ENCODE data around the gene MAP2.

DNA sequence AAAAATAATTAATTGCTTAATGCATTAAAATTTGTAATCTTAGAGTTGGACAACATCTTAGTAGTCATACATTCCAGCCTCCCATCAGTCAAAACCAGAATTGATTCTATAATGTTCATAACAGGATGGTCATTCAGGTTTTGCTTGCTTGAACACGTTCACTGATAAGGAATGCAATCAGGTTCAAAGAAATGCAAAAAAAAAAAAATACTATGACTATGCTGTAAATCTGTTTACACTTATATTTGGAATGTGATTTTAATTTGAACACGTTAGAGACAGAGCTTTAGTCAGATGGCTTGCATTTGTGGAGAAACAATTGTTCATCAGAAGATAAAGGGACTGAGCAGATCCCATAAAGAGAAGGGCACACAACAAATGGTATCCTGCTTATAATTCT is 216.5 kb downstream of the MAP2 start:
- TF ChIP-seq TCF12 (IDR thresholded peaks at IDR 0.05) (no peak), TCF12 (CRISPR knock-in tag; IDR thresholded peaks at IDR 0.05) (no peak), CTCF (CRISPR knock-in tag; IDR thresholded peaks at IDR 0.05) (no peak), CEBPB (IDR thresholded peaks at IDR 0.05; ENCODE audit: borderline replicate concordance, low read depth, low read length) (no peak), EZH2 (conservative IDR thresholded peaks at IDR 0.05; ENCODE audit: low read depth, low read length) (no peak), GABPA (IDR thresholded peaks at IDR 0.05; ENCODE audit: low read depth, low read length) (no peak), GABPA (CRISPR knock-in tag; IDR thresholded peaks at IDR 0.05; ENCODE audit: low read depth) (no peak), ZNF543 (CRISPR knock-in tag; IDR thresholded peaks at IDR 0.05) (no peak)

Data from HepG2 (cell line).